Measurements from ENCODE around the gene TRDMT1.

DNA sequence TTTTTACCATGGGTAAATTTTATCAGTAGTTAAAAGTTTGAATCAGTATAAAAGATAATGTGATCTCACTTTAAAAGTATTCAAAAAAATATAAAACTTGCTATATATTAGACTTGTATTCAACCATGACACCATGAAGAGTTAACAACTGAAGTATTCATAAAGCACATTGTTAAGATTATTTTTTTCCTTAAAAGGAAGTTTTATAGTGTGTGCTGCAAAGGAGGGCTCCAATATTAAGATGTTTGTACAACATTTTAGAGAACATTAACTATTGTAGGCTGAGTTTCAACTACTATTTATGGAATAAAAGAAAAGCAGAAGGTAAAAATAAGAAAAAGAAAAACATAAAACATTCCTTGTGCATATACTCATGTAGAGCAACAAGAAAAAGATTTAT, 47.4 kb downstream of the TRDMT1 start:
- TF ChIP-seq CTCF (IDR thresholded peaks at IDR 0.05 in 8 of 11, conservative IDR thresholded peaks at IDR 0.05 in 3 of 11) (no peak), POLR2AphosphoS5 (IDR thresholded peaks at IDR 0.05) (no peak)
